GM12878 (cell line): ENCODE results near the gene IP6K3. TPM values are rescaled to one million over a fixed set of nuclear protein-coding genes. Genes with fewer than 3 reads are reported as not detected.

Source experiments
- ATAC-seq: fragments of 200-7000 bp; cut with Tn5 transposase; 3 replicates; pipeline ENCODE4 v1.9.1; 2020; ENCODE audit warnings: mild to moderate bottlenecking, moderate library complexity
- BruUV-seq: library from RNA; stranded (reverse); fragments of 400-500 nt; replicated peaks from 2 replicates; lab custom pipeline; 2021; lab: Mats Ljungman, UMichigan
- CTCF ChIA-PET: fragments of 300-600 bp; sonication (Branson Sonifier 250); formaldehyde crosslinking; extraction: SDS; loops from one replicate; lab custom pipeline; 2021; ENCODE audit warnings: inconsistent platforms; lab: Yijun Ruan, JAX
- POLR2A ChIA-PET: fragments of 350-600 bp; formaldehyde crosslinking; extraction: SDS; loops from one replicate; lab custom pipeline; 2021; ENCODE audit warnings: inconsistent platforms; lab: Charles Lee
- RAD21 ChIA-PET: fragments of 300-600 bp; sonication (Branson Sonifier 250); formaldehyde crosslinking; loops from one replicate; lab custom pipeline; 2023; ENCODE audit warnings: antibody characterized with exemption; ENCODE audit not compliant: unreplicated experiment; lab: Charles Lee
- SMC1A ChIA-PET: fragments of 300-600 bp; sonication (Branson Sonifier 250); formaldehyde crosslinking; loops from one replicate; lab custom pipeline; 2023; ENCODE audit not compliant: unreplicated experiment, uncharacterized antibody; lab: Charles Lee
- DNase-seq: peaks from one replicate; pipeline ENCODE4 v3.0.0-alpha.2; 2011; ENCODE audit warnings: low read depth, low spot score
- FAIRE-seq: peaks from 3 replicates; lab custom pipeline; 2011; peaks lifted over from hg19 to GRCh38; lab: Jason Lieb, UNC
- H2AFZ ChIP-seq: 2 replicates; pipeline ENCODE4 v1.6.0; 2011; ENCODE audit warnings: low read depth, low read length, control low read depth; ENCODE audit not compliant: control insufficient read depth
- H3K27ac ChIP-seq: 2 replicates; pipeline ENCODE4 v1.5.1; 2011; ENCODE audit warnings: control low read depth; ENCODE audit not compliant: control insufficient read depth, insufficient read depth
- H3K27me3 ChIP-seq, 2 experiments: replicated peaks in 1 of 2; 2 replicates each; pipeline versions ENCODE4 v1.6.0 to v1.6.1; 2011; ENCODE audit warnings: low read length in 1 of 2; ENCODE audit not compliant: control insufficient read depth in 2 of 2, insufficient read depth in 2 of 2
- H3K36me3 ChIP-seq, 2 experiments: 2 replicates each; pipeline ENCODE4 v1.5.1; 2011; ENCODE audit warnings: low read length in 1 of 2; ENCODE audit not compliant: control insufficient read depth in 2 of 2, insufficient read depth in 2 of 2
- H3K4me1 ChIP-seq: 2 replicates; pipeline ENCODE4 v1.6.1; 2011; ENCODE audit warnings: mild to moderate bottlenecking, low read length, moderate library complexity, mixed read lengths; ENCODE audit not compliant: control insufficient read depth, insufficient read depth
- H3K4me2 ChIP-seq: 2 replicates; pipeline ENCODE4 v1.6.0; 2011; ENCODE audit warnings: control low read depth; ENCODE audit not compliant: control insufficient read depth, insufficient read depth
- H3K4me3 ChIP-seq: fragments of 200-600 bp; sonication (generic); 2 replicates; pipeline ENCODE4 v1.5.1; 2016
- H3K79me2 ChIP-seq: 2 replicates; pipeline ENCODE4 v1.6.0; 2011; ENCODE audit warnings: low read length; ENCODE audit not compliant: control insufficient read depth, insufficient read depth
- H3K9ac ChIP-seq: 2 replicates; pipeline ENCODE4 v1.8.0; 2011; ENCODE audit warnings: low read length, control low read depth, mixed read lengths; ENCODE audit not compliant: control insufficient read depth, insufficient read depth
- H3K9me3 ChIP-seq: replicated peaks from 3 replicates; pipeline ENCODE4 v1.5.1; 2011; ENCODE audit warnings: mild to moderate bottlenecking, low read length; ENCODE audit not compliant: control insufficient read depth, insufficient read depth
- H4K20me1 ChIP-seq: 2 replicates; pipeline ENCODE4 v1.6.0; 2011; ENCODE audit not compliant: control insufficient read depth, insufficient read depth
- ATF7 ChIP-seq: fragments of 450-650 bp; IDR thresholded peaks from 2 replicates; pipeline ENCODE4 v1.6.1; 2016; ENCODE audit warnings: low read depth, mild to moderate bottlenecking
- BRCA1 ChIP-seq: IDR thresholded peaks from 2 replicates; pipeline ENCODE4 v1.6.1; 2011; ENCODE audit warnings: low read depth, low read length, improper control_type of control experiment
- CREM ChIP-seq: IDR thresholded peaks from 2 replicates; pipeline ENCODE4 v1.6.1; 2014; ENCODE audit warnings: antibody characterized with exemption, low read depth
- EZH2 ChIP-seq: IDR thresholded peaks from 2 replicates; pipeline ENCODE4 v1.6.1; 2012; ENCODE audit warnings: low read depth, mild to moderate bottlenecking, control low read depth, inconsistent platforms, low read length, borderline replicate concordance; ENCODE audit not compliant: control insufficient read depth
- HDGF ChIP-seq: fragments of 450-650 bp; IDR thresholded peaks from 2 replicates; pipeline ENCODE4 v1.6.1; 2016; ENCODE audit warnings: antibody characterized with exemption
- IKZF2 ChIP-seq, 2 experiments: fragments of 450-650 bp; IDR thresholded peaks; 2 replicates each; pipeline ENCODE4 v1.6.1; 2017; ENCODE audit warnings: mild to moderate bottlenecking in 2 of 2, moderate library complexity in 2 of 2
- JUNB ChIP-seq: IDR thresholded peaks from 2 replicates; pipeline ENCODE4 v1.6.1; 2016; ENCODE audit warnings: antibody characterized with exemption, mild to moderate bottlenecking
- JUND ChIP-seq: IDR thresholded peaks from 2 replicates; pipeline ENCODE4 v1.6.1; 2012; ENCODE audit warnings: low read depth, mild to moderate bottlenecking, low read length, improper control_type of control experiment, moderate library complexity
- KLF5 ChIP-seq: fragments of 450-650 bp; IDR thresholded peaks from 2 replicates; pipeline ENCODE4 v1.6.1; 2014; ENCODE audit warnings: mild to moderate bottlenecking; ENCODE audit not compliant: partially characterized antibody
- MEF2B ChIP-seq: fragments of 450-650 bp; IDR thresholded peaks from 2 replicates; pipeline ENCODE4 v1.6.1; 2018; ENCODE audit warnings: mild to moderate bottlenecking, moderate library complexity; ENCODE audit not compliant: partially characterized antibody, poor library complexity, severe bottlenecking
- MTA2 ChIP-seq: fragments of 450-650 bp; IDR thresholded peaks from 2 replicates; pipeline ENCODE4 v1.6.1; 2016; ENCODE audit warnings: low read depth, mild to moderate bottlenecking, moderate library complexity
- NFXL1 ChIP-seq: fragments of 450-650 bp; IDR thresholded peaks from 2 replicates; pipeline ENCODE4 v1.6.1; 2017; ENCODE audit warnings: antibody characterized with exemption, mild to moderate bottlenecking, borderline replicate concordance
- SUZ12 ChIP-seq: fragments of 200-600 bp; sonication (generic); IDR thresholded peaks from one replicate; pipeline ENCODE4 v1.6.1; 2018; ENCODE audit warnings: antibody characterized with exemption, mild to moderate bottlenecking; ENCODE audit not compliant: unreplicated experiment
- WGBS: methylation state at CpG from one replicate; pipeline ENCODE4 v1.1.6; 2016; ENCODE audit warnings: low lambda C conversion rate; ENCODE audit not compliant: insufficient replicate concordance, insufficient coverage; ENCODE audit errors: missing lambda C conversion rate; 5-methylcytosine and 5-hydroxymethylcytosine counted together
- in situ Hi-C: fragments of 300-500 bp; cut with MboI; formaldehyde crosslinking; loops from 9 replicates; pipeline ENCODE4 v1.14.3; 2018; ENCODE audit warnings: mixed read lengths
- intact Hi-C: fragments of 100-400 bp; cut with micrococcal nuclease; formaldehyde crosslinking; loops from one replicate; pipeline ENCODE4 v1.14.2; 2022; ENCODE audit not compliant: unreplicated experiment
- polyA plus RNA-seq, 11 experiments: library from polyadenylated mRNA; depleted of rRNA in 4 of 11; unstranded in 6 of 11; stranded (reverse) in 5 of 11; fragments of >200 nt; fragmentation: Nextera tagmentation in 4 of 11; fragmentation: Illumina TruSeq in 1 of 11; extraction: Ambion mirVana in 4 of 11; extraction: Trizol in 1 of 11; gene quantifications; 1 replicate in 1 of 11; 2 replicates in 10 of 11; pipeline versions ENCODE4 v1.2.1 to v1.2.3, GENCODE V29; 2011 to 2016; ENCODE audit warnings: inconsistent platforms in 2 of 11, missing spikeins in 2 of 11, low read depth in 1 of 11
- total RNA-seq, 4 experiments: library from RNA; depleted of rRNA in 3 of 4; stranded (reverse); fragments of >200 nt in 3 of 4; fragmentation: Illumina TruSeq in 1 of 4; extraction: Trizol in 1 of 4; gene quantifications; 2 replicates each; pipeline versions ENCODE4 v1.2.1 to v1.2.3, GENCODE V29; 2013 to 2021
- TF ChIP-seq, protein P1 (sequence below): IDR thresholded peaks from 2 replicates; pipeline ENCODE4 v1.6.1; 2012; ENCODE audit warnings: low read length, inconsistent platforms
- TF ChIP-seq, protein P2 (sequence below): IDR thresholded peaks from 2 replicates; pipeline ENCODE4 v1.6.1; 2012; ENCODE audit warnings: low read depth, low read length, improper control_type of control experiment
- TF ChIP-seq, protein P3 (sequence below): fragments of 450-650 bp; IDR thresholded peaks from 2 replicates; pipeline ENCODE4 v1.6.1; 2017; ENCODE audit warnings: low read depth, mild to moderate bottlenecking, moderate library complexity
- TF ChIP-seq, protein P4 (sequence below): fragments of 150-350 bp; IDR thresholded peaks from 2 replicates; pipeline ENCODE4 v1.6.1; 2016; ENCODE audit warnings: low read depth, low read length

Gene IP6K3
- total and polyA plus RNA-seq, 10 of the 15 experiments (the other 5 are each of a cell fraction or from before 2014, with no cell fraction given): 0.02 to 0.15 (median 0.09) TPM; not detected in 7

- TF ChIP-seq SUZ12 (no peak), NFXL1 (no peak), MEF2B (no peak)
- TF ChIP-seq, protein P1, sequence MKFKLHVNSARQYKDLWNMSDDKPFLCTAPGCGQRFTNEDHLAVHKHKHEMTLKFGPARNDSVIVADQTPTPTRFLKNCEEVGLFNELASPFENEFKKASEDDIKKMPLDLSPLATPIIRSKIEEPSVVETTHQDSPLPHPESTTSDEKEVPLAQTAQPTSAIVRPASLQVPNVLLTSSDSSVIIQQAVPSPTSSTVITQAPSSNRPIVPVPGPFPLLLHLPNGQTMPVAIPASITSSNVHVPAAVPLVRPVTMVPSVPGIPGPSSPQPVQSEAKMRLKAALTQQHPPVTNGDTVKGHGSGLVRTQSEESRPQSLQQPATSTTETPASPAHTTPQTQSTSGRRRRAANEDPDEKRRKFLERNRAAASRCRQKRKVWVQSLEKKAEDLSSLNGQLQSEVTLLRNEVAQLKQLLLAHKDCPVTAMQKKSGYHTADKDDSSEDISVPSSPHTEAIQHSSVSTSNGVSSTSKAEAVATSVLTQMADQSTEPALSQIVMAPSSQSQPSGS: no peak
Observed at GRCh38 chr6:33785778-33786177, 39.1 kb upstream of the IP6K3 start (continued).

- no peak overlapping the region for H3K4me3 ChIP-seq
- peaks cover 30% of the 10 kb centered on the region for H3K79me2 ChIP-seq
- in situ Hi-C loops (no loop called here), intact Hi-C loops (no loop called here)
- DNase-seq (no peak), ATAC-seq (no peak), FAIRE-seq (no peak)
- SMC1A ChIA-PET: no interaction called here
- POLR2A ChIA-PET: no interaction called here
- CTCF ChIA-PET: no interaction called here
- H3K9me3 ChIP-seq: no peaks in the 10 kb centered on the region
- no peak overlapping the region for H3K9ac ChIP-seq
- H3K27me3 ChIP-seq: no peaks in the 10 kb centered on the region
- peaks cover 8 to 21% of the 10 kb centered on the region in 2 experiments; a peak in 3 of 4 replicates for H3K36me3 ChIP-seq
- RAD21 ChIA-PET: no interaction called here
- H3K4me2 ChIP-seq: no peak overlapping the region
- WGBS: 86% methylated on average over 13 of the region's 13 CpGs
- BruUV-seq: no TSS peak
- H2AFZ ChIP-seq: no peak overlapping the region
- peaks cover 6% of the 10 kb centered on the region for H3K4me1 ChIP-seq
- H4K20me1 ChIP-seq: no peaks in the 10 kb centered on the region; the same call in 1 of the 2 replicates
- H3K27ac ChIP-seq: no peak overlapping the region
- TF ChIP-seq, protein P2, sequence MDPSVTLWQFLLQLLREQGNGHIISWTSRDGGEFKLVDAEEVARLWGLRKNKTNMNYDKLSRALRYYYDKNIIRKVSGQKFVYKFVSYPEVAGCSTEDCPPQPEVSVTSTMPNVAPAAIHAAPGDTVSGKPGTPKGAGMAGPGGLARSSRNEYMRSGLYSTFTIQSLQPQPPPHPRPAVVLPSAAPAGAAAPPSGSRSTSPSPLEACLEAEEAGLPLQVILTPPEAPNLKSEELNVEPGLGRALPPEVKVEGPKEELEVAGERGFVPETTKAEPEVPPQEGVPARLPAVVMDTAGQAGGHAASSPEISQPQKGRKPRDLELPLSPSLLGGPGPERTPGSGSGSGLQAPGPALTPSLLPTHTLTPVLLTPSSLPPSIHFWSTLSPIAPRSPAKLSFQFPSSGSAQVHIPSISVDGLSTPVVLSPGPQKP: no peak
- TF ChIP-seq CREM (no peak), MTA2 (no peak), ATF7 (no peak), HDGF (no peak), JUNB (no peak), KLF5 (no peak), IKZF2 (IDR thresholded peaks at IDR 0.05) (no peak), BRCA1 (no peak), JUND (no peak), EZH2 (no peak)
- TF ChIP-seq, protein P3, sequence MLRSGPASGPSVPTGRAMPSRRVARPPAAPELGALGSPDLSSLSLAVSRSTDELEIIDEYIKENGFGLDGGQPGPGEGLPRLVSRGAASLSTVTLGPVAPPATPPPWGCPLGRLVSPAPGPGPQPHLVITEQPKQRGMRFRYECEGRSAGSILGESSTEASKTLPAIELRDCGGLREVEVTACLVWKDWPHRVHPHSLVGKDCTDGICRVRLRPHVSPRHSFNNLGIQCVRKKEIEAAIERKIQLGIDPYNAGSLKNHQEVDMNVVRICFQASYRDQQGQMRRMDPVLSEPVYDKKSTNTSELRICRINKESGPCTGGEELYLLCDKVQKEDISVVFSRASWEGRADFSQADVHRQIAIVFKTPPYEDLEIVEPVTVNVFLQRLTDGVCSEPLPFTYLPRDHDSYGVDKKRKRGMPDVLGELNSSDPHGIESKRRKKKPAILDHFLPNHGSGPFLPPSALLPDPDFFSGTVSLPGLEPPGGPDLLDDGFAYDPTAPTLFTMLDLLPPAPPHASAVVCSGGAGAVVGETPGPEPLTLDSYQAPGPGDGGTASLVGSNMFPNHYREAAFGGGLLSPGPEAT: no peak
- TF ChIP-seq, protein P4, sequence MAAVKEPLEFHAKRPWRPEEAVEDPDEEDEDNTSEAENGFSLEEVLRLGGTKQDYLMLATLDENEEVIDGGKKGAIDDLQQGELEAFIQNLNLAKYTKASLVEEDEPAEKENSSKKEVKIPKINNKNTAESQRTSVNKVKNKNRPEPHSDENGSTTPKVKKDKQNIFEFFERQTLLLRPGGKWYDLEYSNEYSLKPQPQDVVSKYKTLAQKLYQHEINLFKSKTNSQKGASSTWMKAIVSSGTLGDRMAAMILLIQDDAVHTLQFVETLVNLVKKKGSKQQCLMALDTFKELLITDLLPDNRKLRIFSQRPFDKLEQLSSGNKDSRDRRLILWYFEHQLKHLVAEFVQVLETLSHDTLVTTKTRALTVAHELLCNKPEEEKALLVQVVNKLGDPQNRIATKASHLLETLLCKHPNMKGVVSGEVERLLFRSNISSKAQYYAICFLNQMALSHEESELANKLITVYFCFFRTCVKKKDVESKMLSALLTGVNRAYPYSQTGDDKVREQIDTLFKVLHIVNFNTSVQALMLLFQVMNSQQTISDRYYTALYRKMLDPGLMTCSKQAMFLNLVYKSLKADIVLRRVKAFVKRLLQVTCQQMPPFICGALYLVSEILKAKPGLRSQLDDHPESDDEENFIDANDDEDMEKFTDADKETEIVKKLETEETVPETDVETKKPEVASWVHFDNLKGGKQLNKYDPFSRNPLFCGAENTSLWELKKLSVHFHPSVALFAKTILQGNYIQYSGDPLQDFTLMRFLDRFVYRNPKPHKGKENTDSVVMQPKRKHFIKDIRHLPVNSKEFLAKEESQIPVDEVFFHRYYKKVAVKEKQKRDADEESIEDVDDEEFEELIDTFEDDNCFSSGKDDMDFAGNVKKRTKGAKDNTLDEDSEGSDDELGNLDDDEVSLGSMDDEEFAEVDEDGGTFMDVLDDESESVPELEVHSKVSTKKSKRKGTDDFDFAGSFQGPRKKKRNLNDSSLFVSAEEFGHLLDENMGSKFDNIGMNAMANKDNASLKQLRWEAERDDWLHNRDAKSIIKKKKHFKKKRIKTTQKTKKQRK: no peak
Observed at GRCh38 chr6:33784787-33785186, 38.1 kb upstream of the IP6K3 start.
